H1 (cell line): ENCODE results near the gene CAMK2G.

Experiments used
- CBX5 ChIP-seq: fragments of 300-800, 300-1000 bp; sonication (generic); IDR thresholded peaks from 2 replicates; pipeline ENCODE4 v1.7.1; 2016; ENCODE audit warnings: antibody characterized with exemption, low read length, low read depth
- CEBPB ChIP-seq: IDR thresholded peaks from 2 replicates; pipeline ENCODE4 v1.6.1; 2012; ENCODE audit warnings: low read depth, low read length
- CREB1 ChIP-seq: IDR thresholded peaks from 2 replicates; pipeline ENCODE4 v1.6.1; 2012; ENCODE audit warnings: inconsistent platforms
- CTCF ChIP-seq, 3 experiments: IDR thresholded peaks; 1 replicate in 2 of 3; 2 replicates in 1 of 3; pipeline versions ENCODE4 v1.5.1 to v1.6.1; 2011; ENCODE audit warnings: low read length in 3 of 3, mild to moderate bottlenecking in 3 of 3, inconsistent platforms in 2 of 3, low read depth in 1 of 3, moderate library complexity in 1 of 3; ENCODE audit not compliant: insufficient read depth in 1 of 3; ENCODE audit errors: control extremely low read depth in 1 of 3
- EP300 ChIP-seq, 2 experiments: IDR thresholded peaks; 1 replicate in 1 of 2; 2 replicates in 1 of 2; pipeline ENCODE4 v1.6.1; 2011 to 2012; ENCODE audit warnings: low read depth in 2 of 2, low read length in 2 of 2, mild to moderate bottlenecking in 2 of 2, borderline replicate concordance in 1 of 2, inconsistent platforms in 1 of 2, moderate library complexity in 1 of 2
- EZH2 ChIP-seq: fragments of 200-600 bp; sonication (generic); IDR thresholded peaks from 2 replicates; pipeline ENCODE4 v1.7.1; 2012; ENCODE audit warnings: low read depth, mild to moderate bottlenecking, moderate library complexity, low read length, inconsistent platforms; ENCODE audit not compliant: severe bottlenecking
- GABPA ChIP-seq: IDR thresholded peaks from 2 replicates; pipeline ENCODE4 v1.6.1; 2011; ENCODE audit warnings: mild to moderate bottlenecking, low read length, moderate library complexity, borderline replicate concordance; ENCODE audit not compliant: insufficient read depth
- HDAC2 ChIP-seq, 2 experiments: fragments of 300-600 bp in 1 of 2; sonication (generic) in 1 of 2; IDR thresholded peaks; 2 replicates each; pipeline ENCODE4 v1.6.1; 2011 to 2012; ENCODE audit warnings: low read depth in 2 of 2, low read length in 2 of 2, mild to moderate bottlenecking in 2 of 2, moderate library complexity in 2 of 2, borderline replicate concordance in 1 of 2, inconsistent platforms in 1 of 2
- POLR2A ChIP-seq, 2 experiments: IDR thresholded peaks; 1 replicate in 1 of 2; 2 replicates in 1 of 2; pipeline ENCODE4 v1.6.1; 2011; ENCODE audit warnings: low read depth in 2 of 2, low read length in 2 of 2, mild to moderate bottlenecking in 2 of 2; ENCODE audit errors: control extremely low read depth in 1 of 2
- RAD21 ChIP-seq, 2 experiments: IDR thresholded peaks in 1 of 2; conservative IDR thresholded peaks in 1 of 2; 2 replicates each; pipeline ENCODE4 v1.6.1; 2011; ENCODE audit warnings: low read depth in 2 of 2, low read length in 2 of 2, improper control_type of control experiment in 1 of 2, inconsistent platforms in 1 of 2, mild to moderate bottlenecking in 1 of 2, moderate library complexity in 1 of 2
- TF ChIP-seq, protein P1 (sequence below): IDR thresholded peaks from 2 replicates; pipeline ENCODE4 v1.6.1; 2012; ENCODE audit warnings: inconsistent platforms

GRCh38 chr10:73886661-73887293 is 12.4 kb upstream of the CAMK2G start:
- TF ChIP-seq POLR2A (IDR thresholded peaks at IDR 0.05; ENCODE audit: control extremely low read depth in 1 of 2, low read depth in 2 of 2, low read length in 2 of 2), result no peak
- TF ChIP-seq EZH2, result no peak
- TF ChIP-seq, protein P1, sequence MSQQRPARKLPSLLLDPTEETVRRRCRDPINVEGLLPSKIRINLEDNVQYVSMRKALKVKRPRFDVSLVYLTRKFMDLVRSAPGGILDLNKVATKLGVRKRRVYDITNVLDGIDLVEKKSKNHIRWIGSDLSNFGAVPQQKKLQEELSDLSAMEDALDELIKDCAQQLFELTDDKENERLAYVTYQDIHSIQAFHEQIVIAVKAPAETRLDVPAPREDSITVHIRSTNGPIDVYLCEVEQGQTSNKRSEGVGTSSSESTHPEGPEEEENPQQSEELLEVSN, result no peak
- TF ChIP-seq CTCF (IDR thresholded peaks at IDR 0.05; ENCODE audit: control extremely low read depth in 1 of 3, insufficient read depth in 1 of 3, low read depth in 1 of 3, low read length in 3 of 3), result no peak
- no peak for TF ChIP-seq CREB1
- no peak for TF ChIP-seq EP300 (IDR thresholded peaks at IDR 0.05; ENCODE audit: borderline replicate concordance in 1 of 2, low read depth in 2 of 2, low read length in 2 of 2)
- no peak for TF ChIP-seq CBX5
- no peak for TF ChIP-seq HDAC2 (IDR thresholded peaks at IDR 0.05; ENCODE audit: borderline replicate concordance in 1 of 2, low read depth in 2 of 2, low read length in 2 of 2)
- TF ChIP-seq GABPA, result no peak
- no peak for TF ChIP-seq CEBPB
- no peak for TF ChIP-seq RAD21 (IDR thresholded peaks at IDR 0.05 in 1 of 2, conservative IDR thresholded peaks at IDR 0.05 in 1 of 2; ENCODE audit: low read depth in 2 of 2, low read length in 2 of 2)
